Body of pancreas (tissue), 4 donors: Measurements from ENCODE around the gene MED12L.

Experiments
- POLR2A ChIP-seq, 3 donors: fragments of 450-650 bp; IDR thresholded peaks; one replicate each; pipeline ENCODE4 v1.6.1; 2016; ENCODE audit warnings: antibody characterized with exemption in 3 of 3, mild to moderate bottlenecking in 2 of 3
- TF ChIP-seq, protein P1 (sequence below), 7 experiments: fragments of 450-650 bp in 4 of 7; fragments of 200-600 bp in 3 of 7; sonication (generic) in 3 of 7; IDR thresholded peaks; one replicate each; pipeline ENCODE4 v1.5.1; 2016 to 2019; ENCODE audit warnings: antibody characterized with exemption in 7 of 7

GRCh38 chr3:151467069-151467468 is 381.6 kb downstream of the MED12L start:
- TF ChIP-seq, protein P1, sequence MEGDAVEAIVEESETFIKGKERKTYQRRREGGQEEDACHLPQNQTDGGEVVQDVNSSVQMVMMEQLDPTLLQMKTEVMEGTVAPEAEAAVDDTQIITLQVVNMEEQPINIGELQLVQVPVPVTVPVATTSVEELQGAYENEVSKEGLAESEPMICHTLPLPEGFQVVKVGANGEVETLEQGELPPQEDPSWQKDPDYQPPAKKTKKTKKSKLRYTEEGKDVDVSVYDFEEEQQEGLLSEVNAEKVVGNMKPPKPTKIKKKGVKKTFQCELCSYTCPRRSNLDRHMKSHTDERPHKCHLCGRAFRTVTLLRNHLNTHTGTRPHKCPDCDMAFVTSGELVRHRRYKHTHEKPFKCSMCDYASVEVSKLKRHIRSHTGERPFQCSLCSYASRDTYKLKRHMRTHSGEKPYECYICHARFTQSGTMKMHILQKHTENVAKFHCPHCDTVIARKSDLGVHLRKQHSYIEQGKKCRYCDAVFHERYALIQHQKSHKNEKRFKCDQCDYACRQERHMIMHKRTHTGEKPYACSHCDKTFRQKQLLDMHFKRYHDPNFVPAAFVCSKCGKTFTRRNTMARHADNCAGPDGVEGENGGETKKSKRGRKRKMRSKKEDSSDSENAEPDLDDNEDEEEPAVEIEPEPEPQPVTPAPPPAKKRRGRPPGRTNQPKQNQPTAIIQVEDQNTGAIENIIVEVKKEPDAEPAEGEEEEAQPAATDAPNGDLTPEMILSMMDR (IDR thresholded peaks at IDR 0.05) = no peak
- no peak for TF ChIP-seq POLR2A (IDR thresholded peaks at IDR 0.05)
